Esophagus squamous epithelium (tissue), 4 donors: ENCODE data around the gene EXD2.

ENCODE experiments used
- CTCF ChIP-seq, 6 experiments: fragments of 450-650 bp in 4 of 6; fragments of 200-600 bp in 2 of 6; sonication (generic) in 2 of 6; IDR thresholded peaks; one replicate each; pipeline ENCODE4 v1.5.1; 2016 to 2019; ENCODE audit warnings: antibody characterized with exemption in 6 of 6, mild to moderate bottlenecking in 4 of 6, moderate library complexity in 4 of 6
- POLR2A ChIP-seq, 4 donors: fragments of 450-650 bp; IDR thresholded peaks; one replicate each; pipeline ENCODE4 v1.6.1; 2017; ENCODE audit warnings: antibody characterized with exemption in 4 of 4, mild to moderate bottlenecking in 4 of 4, moderate library complexity in 3 of 4

- no peak for TF ChIP-seq CTCF (IDR thresholded peaks at IDR 0.05)
- TF ChIP-seq POLR2A (IDR thresholded peaks at IDR 0.05) = no peak
Measured at GRCh38 chr14:69190191-69190590, 1.1 kb upstream of the EXD2 start.
